Measurements from ENCODE around the gene CYP11A1.
"Not testable (repeated sequence)": the region's sequence is repeated elsewhere in the genome, so short reads cannot be mapped to it uniquely, and the experiment has no call there.

Gene CYP11A1

DNA sequence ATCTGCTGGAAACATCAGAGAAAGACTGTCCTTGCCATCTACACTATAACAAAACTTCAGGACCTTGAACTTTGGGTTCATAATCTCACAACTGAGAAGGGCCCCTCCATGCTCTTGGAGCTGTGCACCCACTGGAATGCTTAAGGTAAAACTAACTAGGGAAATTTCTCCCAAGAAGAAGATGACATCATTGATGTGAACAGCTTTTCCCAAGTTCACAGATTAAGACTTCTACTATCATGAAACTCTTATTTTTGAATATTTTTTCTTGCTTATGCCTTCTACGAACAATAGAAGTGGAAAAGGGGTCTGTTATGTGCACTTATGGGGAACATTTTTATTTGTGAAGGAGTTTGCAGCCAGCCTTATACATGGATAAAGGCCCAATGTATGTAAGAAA, 5.0 kb downstream of the CYP11A1 start:
- no peak for TF ChIP-seq CTCF (IDR thresholded peaks at IDR 0.05; ENCODE audit: low read length)
- TF ChIP-seq EZH2phosphoT487 (IDR thresholded peaks at IDR 0.05; ENCODE audit: low read length), result no peak
- no peak for TF ChIP-seq EZH2 (optimal IDR thresholded peaks at IDR 0.05; ENCODE audit: low read depth, low read length)
- no peak overlapping the region for H3K4me3 ChIP-seq (ENCODE audit: low read length)
- no peak for DNase-seq
- no peak overlapping the region for H2AFZ ChIP-seq (ENCODE audit: low read length)
- no peaks in the 10 kb centered on the region for H3K4me1 ChIP-seq (ENCODE audit: low read length)
- H3K9me3 ChIP-seq (replicated peaks; ENCODE audit: insufficient read depth, low read length), result no peaks in the 10 kb centered on the region
- H3K9ac ChIP-seq (ENCODE audit: low read length), result no peak overlapping the region
- no peaks in the 10 kb centered on the region for H3K27me3 ChIP-seq (replicated peaks; ENCODE audit: insufficient read depth, low read length)
- H3K79me2 ChIP-seq (ENCODE audit: low read length), result no peaks in the 10 kb centered on the region
- no peaks in the 10 kb centered on the region for H3K9me2 ChIP-seq (replicated peaks; ENCODE audit: insufficient read depth, low read length)
- H3F3A ChIP-seq (ENCODE audit: insufficient read depth, low read length), result no peaks in the 10 kb centered on the region
- no peaks in the 10 kb centered on the region for H3K36me3 ChIP-seq (replicated peaks; ENCODE audit: insufficient read depth, low read length)
- H4K20me1 ChIP-seq (ENCODE audit: insufficient read depth, low read length), result no peaks in the 10 kb centered on the region
- H3K4me2 ChIP-seq (ENCODE audit: low read depth, low read length), result no peak overlapping the region
- no peak overlapping the region for H3K27ac ChIP-seq (ENCODE audit: low read length)

DNA sequence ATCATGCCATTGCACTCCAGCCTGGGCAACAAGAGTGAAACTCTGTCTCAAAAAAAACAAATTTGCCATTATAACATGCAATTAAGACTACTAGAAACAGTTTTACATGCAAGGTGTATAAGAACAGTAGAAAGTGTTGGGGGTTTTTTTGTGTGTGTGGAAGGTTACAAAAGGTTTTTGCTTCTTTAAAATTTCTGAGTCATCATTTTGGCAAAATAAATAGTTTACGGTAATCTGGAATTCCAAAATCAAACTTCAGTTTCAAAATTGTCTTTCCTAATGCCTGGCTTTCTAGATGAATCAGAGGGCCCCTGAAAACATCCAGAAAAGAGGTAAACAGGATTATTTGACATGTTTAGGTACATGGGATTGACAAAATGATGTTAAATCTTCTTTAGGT, 6.6 kb downstream of the CYP11A1 start:
- H3K9me3 ChIP-seq (replicated peaks; ENCODE audit: insufficient read depth, low read length); H3K27me3 ChIP-seq (replicated peaks; ENCODE audit: insufficient read depth, low read length); H3K4me2 ChIP-seq (ENCODE audit: low read depth, low read length); H3F3A ChIP-seq (ENCODE audit: insufficient read depth, low read length); H3K4me1 ChIP-seq (ENCODE audit: low read length); H2AFZ ChIP-seq (ENCODE audit: low read length); H3K79me2 ChIP-seq (ENCODE audit: low read length); H3K27ac ChIP-seq (ENCODE audit: low read length); H4K20me1 ChIP-seq (ENCODE audit: insufficient read depth, low read length); H3K4me3 ChIP-seq (ENCODE audit: low read length); H3K9me2 ChIP-seq (replicated peaks; ENCODE audit: insufficient read depth, low read length); DNase-seq; H3K36me3 ChIP-seq (replicated peaks; ENCODE audit: insufficient read depth, low read length); H3K9ac ChIP-seq (ENCODE audit: low read length): not testable (repeated sequence)

DNA sequence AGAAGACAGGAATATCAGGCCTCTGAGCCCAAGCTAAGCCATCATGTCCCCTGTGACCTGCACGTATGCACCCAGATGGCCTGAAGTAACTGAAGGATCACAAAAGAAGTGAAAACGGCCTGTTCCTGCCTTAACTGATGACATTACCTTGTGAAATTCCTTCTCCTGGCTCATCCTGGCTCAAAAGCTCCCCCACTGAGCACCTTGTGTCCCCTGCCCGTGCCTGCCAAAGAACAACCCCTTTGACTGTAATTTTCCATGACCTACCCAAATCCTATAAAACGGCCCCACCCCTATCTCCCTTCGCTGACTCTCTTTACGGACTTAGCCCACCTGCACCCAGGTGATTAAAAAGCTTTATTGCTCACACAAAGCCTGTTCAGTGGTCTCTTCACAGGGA, 8.1 kb downstream of the CYP11A1 start:
- H3K36me3 ChIP-seq (replicated peaks; ENCODE audit: insufficient read depth, low read length); H3K9ac ChIP-seq (ENCODE audit: low read length); H3K9me2 ChIP-seq (replicated peaks; ENCODE audit: insufficient read depth, low read length); H3K9me3 ChIP-seq (replicated peaks; ENCODE audit: insufficient read depth, low read length); H3K27me3 ChIP-seq (replicated peaks; ENCODE audit: insufficient read depth, low read length); H3K4me3 ChIP-seq (ENCODE audit: low read length); H3F3A ChIP-seq (ENCODE audit: insufficient read depth, low read length); H3K4me2 ChIP-seq (ENCODE audit: low read depth, low read length); DNase-seq; H3K27ac ChIP-seq (ENCODE audit: low read length); H3K79me2 ChIP-seq (ENCODE audit: low read length); H2AFZ ChIP-seq (ENCODE audit: low read length); H3K4me1 ChIP-seq (ENCODE audit: low read length); H4K20me1 ChIP-seq (ENCODE audit: insufficient read depth, low read length): not testable (repeated sequence)

DNA sequence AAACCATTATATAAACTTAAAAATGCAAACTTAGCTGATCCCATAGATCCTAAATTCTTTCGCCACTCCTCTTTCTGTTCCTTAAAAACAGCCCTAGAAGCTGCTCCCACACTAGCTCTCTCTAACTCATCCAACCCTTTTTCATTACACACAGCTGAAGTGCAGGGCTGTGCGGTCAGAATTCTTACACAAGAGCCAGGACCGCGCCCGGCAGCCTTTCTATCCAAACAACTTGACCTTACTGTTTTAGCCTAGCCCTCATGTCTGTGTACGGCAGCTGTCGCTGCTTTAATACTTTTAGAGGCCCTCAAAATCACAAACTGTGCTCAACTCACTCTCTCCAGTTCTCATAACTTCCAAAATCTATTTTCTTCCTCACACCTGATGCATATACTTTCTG, 9.9 kb downstream of the CYP11A1 start:
- not testable (repeated sequence) for H3K9ac ChIP-seq (ENCODE audit: low read length); H3K9me3 ChIP-seq (replicated peaks; ENCODE audit: insufficient read depth, low read length); H3K36me3 ChIP-seq (replicated peaks; ENCODE audit: insufficient read depth, low read length); H3K4me3 ChIP-seq (ENCODE audit: low read length); H3K27me3 ChIP-seq (replicated peaks; ENCODE audit: insufficient read depth, low read length); H3F3A ChIP-seq (ENCODE audit: insufficient read depth, low read length); H4K20me1 ChIP-seq (ENCODE audit: insufficient read depth, low read length); H2AFZ ChIP-seq (ENCODE audit: low read length); H3K27ac ChIP-seq (ENCODE audit: low read length); DNase-seq; H3K79me2 ChIP-seq (ENCODE audit: low read length); H3K9me2 ChIP-seq (replicated peaks; ENCODE audit: insufficient read depth, low read length); H3K4me2 ChIP-seq (ENCODE audit: low read depth, low read length); H3K4me1 ChIP-seq (ENCODE audit: low read length)

- H3K9ac ChIP-seq (ENCODE audit: low read length); H3K27me3 ChIP-seq (replicated peaks; ENCODE audit: insufficient read depth, low read length); H3K27ac ChIP-seq (ENCODE audit: low read length); H3K4me3 ChIP-seq (ENCODE audit: low read length); H3F3A ChIP-seq (ENCODE audit: insufficient read depth, low read length); H4K20me1 ChIP-seq (ENCODE audit: insufficient read depth, low read length); H3K36me3 ChIP-seq (replicated peaks; ENCODE audit: insufficient read depth, low read length); DNase-seq; H2AFZ ChIP-seq (ENCODE audit: low read length); H3K79me2 ChIP-seq (ENCODE audit: low read length); H3K4me2 ChIP-seq (ENCODE audit: low read depth, low read length); H3K9me2 ChIP-seq (replicated peaks; ENCODE audit: insufficient read depth, low read length); H3K9me3 ChIP-seq (replicated peaks; ENCODE audit: insufficient read depth, low read length); H3K4me1 ChIP-seq (ENCODE audit: low read length): not testable (repeated sequence)
These were observed 11.4 kb downstream of the CYP11A1 start for GRCh38 chr15:74356050-74356449.

DNA sequence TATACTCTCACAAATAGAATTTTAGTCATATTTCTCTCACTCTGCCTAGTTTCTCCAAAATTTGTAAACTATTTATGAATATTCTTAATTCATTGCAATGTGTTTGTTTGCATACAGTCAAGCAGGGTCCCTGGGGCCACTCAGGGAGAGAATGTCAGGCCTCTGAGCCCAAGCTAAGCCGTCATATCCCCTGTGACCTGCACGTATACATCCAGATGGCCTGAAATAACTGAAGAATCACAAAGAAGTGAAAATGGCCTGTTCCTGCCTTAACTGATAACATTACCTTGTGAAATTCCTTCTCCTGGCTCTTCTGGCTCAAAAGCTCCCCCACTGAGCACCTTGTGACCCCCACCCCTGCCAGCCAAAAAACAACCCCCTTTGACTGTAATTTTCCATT, 13.5 kb downstream of the CYP11A1 start:
- H3K79me2 ChIP-seq (ENCODE audit: low read length); H3K9ac ChIP-seq (ENCODE audit: low read length): not testable (repeated sequence)

More for the DNA sequence above, 13.5 kb downstream of the CYP11A1 start:
- H3K36me3 ChIP-seq (replicated peaks; ENCODE audit: insufficient read depth, low read length); H3K27ac ChIP-seq (ENCODE audit: low read length); H3K4me2 ChIP-seq (ENCODE audit: low read depth, low read length); H3K4me3 ChIP-seq (ENCODE audit: low read length); H3K4me1 ChIP-seq (ENCODE audit: low read length); H3K27me3 ChIP-seq (replicated peaks; ENCODE audit: insufficient read depth, low read length); H2AFZ ChIP-seq (ENCODE audit: low read length); H3K9me2 ChIP-seq (replicated peaks; ENCODE audit: insufficient read depth, low read length); H4K20me1 ChIP-seq (ENCODE audit: insufficient read depth, low read length); DNase-seq; H3K9me3 ChIP-seq (replicated peaks; ENCODE audit: insufficient read depth, low read length); H3F3A ChIP-seq (ENCODE audit: insufficient read depth, low read length): not testable (repeated sequence)

All from MM.1S (cell line).